Measurements from ENCODE around the gene PRSS22.
A peak's percentile ranks its signal among the peaks of the same experiment; 100 is the strongest.
"Not testable (repeated sequence)": the region's sequence is repeated elsewhere in the genome, so short reads cannot be mapped to it uniquely, and the experiment has no call there.

PRSS22 gene, protein sequence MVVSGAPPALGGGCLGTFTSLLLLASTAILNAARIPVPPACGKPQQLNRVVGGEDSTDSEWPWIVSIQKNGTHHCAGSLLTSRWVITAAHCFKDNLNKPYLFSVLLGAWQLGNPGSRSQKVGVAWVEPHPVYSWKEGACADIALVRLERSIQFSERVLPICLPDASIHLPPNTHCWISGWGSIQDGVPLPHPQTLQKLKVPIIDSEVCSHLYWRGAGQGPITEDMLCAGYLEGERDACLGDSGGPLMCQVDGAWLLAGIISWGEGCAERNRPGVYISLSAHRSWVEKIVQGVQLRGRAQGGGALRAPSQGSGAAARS

DNA sequence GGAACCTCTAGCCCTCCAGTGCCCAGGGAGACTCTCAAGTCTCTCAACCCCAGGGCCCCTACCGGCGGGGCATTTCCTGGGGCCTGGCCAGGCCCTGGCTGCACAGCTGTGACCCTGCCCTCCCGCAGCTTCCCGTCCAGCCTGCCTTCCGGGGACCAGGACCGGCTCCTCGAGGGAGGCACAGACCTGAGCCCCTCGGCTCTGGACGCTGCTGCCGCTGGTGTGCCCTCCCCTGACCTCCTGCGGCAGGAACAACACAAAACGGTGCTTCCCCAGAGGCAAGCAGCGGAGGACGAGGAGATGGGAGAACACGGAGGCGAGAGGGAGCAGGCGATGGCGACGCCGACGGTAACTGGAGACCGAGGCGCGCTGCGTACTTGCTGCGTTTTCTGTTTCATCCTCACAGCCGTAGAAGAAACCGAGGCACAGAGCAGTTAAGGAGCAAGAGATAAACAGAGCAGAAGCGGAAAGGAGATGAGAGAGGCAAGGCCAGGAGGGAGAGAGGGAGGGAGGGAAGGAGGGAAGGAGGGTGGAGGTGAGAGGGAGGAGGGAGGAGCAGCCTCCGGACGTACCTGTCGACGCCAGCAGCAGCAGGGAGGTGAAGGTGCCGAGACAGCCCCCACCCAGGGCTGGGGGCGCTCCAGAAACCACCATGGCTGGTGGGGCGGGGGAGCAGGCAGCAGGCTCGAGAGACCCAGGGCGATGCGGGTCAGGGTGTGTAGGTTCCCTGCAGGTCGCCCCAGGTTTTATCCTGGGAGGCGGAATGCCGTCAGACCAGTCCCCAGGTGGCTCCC, at the start of gene PRSS22:
Gene PRSS22, minus strand, starts transcription at position 720 of the 794 bp plus-strand sequence. Its CDS starts 66 bp downstream, at position 654.
- no peak for DNase-seq (ENCODE audit: low read depth, low spot score)

DNA sequence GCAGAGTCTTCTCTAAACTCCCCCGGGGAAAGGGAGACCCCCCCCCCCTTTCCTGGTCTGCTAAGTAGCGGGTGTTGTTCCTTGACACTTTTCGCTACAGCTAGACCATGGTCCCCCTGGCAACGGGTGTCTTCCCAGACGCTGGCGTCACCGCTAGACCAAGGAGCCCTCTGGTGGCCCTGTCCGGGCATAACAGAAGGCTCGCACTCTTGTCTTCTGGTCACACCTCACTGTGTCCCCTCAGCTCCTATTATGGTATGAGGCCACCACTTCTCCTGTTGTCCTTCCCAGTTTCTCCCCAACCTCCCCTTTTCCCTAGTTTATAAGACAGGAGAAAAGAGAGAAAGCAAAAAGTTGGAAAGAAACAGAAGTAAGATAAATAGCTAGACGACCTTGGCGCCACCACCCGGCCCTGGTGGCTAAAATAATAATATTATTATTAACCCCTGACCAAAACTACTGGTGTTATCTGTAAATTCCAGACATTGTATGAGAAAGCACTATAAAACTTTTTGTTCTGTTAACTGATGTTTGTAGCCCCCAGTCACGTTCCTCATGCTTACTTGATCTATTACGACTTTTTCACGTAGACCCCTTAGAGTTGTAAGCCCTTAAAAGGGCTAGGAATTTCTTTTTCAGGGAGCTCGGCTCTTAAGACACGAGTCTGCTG, 49.2 kb upstream of the PRSS22 start:
- DNase-seq (ENCODE audit: low read depth, low spot score), result not testable (repeated sequence)

GRCh38 chr16:2905988-2906387, 48.0 kb upstream of the PRSS22 start:
- no peak for DNase-seq (ENCODE audit: low read depth, low spot score)

DNA sequence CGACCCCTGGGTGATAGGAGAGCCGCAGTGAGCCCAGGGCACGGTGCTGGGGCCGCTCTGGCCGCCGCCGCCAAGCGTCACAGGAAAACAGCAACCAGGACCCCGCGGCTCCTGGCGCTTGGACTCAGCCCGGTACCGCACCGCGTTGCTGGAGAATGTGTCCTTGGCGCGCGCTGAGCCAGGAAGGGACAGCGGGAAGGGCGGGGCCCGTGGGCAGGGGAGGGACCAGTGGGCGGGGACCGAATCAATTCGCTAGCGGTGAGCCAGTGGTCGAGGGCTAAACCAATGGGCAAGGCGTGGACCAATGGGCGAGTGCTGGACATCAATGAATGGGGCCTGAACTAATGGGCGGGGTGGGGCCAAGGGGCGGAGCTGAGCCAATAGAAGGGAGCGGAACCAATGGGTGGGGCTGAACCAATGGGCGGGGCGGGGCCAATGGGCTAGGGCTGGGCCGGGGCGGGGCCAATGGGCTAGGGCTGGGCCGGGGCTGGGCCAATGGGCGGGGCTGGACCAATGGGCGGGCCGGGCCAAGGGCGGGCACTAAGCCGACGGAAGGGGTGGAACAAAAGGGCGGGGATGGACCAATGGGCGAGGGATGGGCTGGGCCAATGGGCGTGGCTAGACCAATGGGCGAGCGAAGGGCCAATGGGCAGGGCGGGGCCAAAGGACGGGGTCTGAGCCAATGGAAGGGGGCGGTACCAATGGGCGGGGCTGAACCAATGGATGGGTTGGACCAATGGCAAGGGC, 47.4 kb upstream of the PRSS22 start:
- DNase-seq (ENCODE audit: low read depth, low spot score), result peak; percentile 98

- DNase-seq (ENCODE audit: low read depth, low spot score), result no peak
Observed at GRCh38 chr16:2904922-2905240, 46.9 kb upstream of the PRSS22 start.

DNA sequence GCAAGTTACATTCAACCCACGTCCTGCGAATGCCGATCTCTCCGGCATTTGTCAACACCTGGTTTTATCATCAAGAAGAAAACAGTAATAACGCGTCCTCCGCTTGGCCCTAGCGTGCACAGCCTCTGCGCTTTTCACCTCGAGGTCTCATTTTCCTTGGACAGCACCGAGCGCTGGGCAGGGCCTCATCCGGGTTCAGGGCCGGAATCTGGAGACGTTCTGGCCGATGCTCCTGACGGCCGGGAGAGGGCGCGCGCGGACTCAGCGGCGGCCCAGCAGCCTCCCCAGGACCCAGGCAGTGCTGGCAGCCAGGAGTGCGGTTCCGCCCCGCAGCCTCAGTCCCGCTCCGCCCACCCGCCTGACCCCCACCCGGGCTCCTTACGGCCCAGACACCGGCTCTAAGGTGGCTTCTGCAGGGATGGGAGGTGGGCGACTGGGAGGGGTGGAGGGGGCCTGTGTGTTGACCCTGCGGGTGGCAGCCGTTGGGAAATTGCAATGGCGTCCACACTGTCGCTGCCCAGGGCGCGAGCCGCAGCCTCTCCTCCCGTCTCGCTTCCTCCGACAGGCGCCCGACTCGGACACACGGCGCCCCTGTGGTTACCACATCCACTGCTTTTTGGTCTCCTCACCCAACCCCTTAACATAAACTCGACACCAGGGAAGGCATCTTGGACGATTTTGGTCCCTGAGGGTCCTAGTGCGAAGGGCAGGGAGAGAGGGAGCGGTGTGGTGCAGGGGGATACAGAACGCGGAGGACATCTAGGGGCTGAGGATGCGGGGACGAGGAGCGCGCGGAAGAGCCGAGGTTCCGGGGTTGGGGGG, 46.3 kb upstream of the PRSS22 start:
- peak; percentile 52 for DNase-seq (ENCODE audit: low read depth, low spot score)

DNA sequence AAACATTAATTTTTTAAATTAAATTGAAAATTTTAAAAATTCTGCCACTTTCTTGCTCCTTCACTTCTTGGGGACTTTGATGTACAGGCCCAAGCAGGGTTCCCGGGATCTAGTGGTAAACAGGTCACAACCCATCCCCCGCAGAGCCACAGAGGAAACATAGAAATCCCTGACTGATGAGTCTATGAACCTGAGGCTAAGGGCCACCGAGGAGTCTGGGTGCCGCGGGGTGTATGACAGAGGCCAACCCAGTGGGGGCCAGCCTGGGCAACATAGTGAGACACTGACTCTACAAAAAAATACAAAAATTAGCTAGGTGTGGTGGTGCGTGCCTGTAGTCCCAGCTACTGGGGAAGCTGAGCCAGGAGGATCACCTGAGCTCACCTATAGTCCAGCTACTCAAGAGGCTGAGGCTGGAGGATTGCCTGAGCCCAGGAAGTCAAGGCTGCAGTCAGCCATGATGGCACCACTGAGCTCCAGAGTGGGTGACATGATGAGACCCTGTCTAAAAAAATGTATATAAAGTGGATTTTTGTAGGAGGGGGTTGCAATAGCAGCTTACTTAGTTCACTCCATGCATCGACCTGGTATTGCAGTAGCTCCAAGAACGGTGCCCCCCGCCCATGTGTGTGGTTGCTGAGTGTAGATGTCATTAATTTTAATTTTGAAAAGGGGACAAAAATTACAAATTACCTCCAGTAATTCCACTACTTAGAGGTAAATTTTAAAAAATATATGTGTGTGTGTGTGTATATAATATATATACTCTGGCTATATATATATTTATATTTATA, 44.6 kb upstream of the PRSS22 start:
- no peak for DNase-seq (ENCODE audit: low read depth, low spot score)

DNA sequence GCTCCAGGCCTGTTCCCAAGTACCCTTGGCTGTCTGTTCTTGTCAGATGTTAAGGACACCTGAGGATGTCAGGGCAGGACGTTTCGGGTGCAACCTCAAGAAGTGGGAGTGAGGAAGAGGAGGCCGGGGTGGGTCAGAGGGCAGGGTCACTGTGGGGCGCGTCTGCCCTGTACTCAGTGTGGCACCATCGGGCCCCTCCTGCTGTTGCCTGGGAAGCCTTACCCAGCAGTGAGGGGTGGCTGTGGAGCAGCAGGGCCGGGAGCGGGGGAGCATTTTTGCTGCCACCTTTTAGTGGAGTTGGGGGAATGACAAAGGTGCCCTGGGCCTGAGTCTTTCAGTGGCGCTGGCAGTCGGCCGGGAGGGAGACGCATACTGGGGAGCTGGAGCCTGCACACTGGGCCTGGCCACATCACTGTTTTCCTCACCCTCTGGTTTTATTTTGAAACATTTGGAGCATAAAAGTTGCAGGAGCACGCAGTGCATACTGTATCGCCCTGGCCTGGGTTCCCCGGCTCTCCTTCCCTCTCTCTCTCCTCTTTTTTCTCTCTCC, 42.6 kb upstream of the PRSS22 start:
- DNase-seq (ENCODE audit: low read depth, low spot score), result no peak

DNA sequence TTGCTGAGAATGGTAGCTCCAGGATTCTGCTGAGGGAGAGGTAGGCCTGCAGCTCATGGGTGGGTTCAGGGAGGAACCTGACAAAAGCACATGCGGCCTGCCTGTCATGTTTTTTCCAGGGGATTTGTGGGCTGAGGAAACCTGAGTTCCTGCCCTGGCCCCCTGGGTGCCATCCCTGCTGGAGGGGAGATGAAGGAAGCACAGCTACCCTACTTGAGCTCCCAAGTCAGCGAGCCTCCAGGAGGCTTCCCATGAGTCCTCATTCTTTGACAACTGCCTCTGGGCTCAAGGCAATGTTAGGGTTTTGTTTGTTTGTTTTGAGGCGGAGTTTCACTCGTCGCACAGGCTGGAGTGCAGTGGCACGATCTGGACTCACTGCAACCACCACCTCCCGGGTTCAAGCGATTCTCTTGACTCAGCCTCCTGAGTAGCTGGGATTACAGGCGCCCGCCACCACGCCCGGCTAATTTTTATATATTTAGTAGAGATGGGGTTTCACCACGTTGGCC, 41.6 kb upstream of the PRSS22 start:
- no peak for DNase-seq (ENCODE audit: low read depth, low spot score)

- DNase-seq (ENCODE audit: low read depth, low spot score), result no peak
Observed at GRCh38 chr16:2898831-2899563, 41.0 kb upstream of the PRSS22 start.

DNA sequence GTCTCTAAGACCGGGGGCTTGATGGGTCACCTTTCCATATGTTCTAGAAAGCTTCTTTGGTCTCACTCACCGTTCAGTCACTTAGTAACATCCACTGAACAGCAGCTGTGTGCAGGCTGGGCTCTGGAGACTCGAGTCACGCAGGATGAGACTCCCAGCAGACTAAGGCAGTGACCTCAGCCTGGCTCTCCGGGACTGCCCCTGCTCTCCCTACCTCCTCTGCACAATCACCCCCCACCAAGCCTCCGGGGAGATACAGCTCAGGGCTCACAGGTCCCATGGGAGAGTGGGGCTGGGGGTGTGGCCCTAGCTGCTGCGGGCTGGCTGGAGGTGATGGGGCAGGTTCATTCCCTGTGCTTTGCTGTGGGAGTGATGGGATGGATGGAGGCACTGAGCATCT, 39.1 kb upstream of the PRSS22 start:
- DNase-seq (ENCODE audit: low read depth, low spot score), result no peak

DNA sequence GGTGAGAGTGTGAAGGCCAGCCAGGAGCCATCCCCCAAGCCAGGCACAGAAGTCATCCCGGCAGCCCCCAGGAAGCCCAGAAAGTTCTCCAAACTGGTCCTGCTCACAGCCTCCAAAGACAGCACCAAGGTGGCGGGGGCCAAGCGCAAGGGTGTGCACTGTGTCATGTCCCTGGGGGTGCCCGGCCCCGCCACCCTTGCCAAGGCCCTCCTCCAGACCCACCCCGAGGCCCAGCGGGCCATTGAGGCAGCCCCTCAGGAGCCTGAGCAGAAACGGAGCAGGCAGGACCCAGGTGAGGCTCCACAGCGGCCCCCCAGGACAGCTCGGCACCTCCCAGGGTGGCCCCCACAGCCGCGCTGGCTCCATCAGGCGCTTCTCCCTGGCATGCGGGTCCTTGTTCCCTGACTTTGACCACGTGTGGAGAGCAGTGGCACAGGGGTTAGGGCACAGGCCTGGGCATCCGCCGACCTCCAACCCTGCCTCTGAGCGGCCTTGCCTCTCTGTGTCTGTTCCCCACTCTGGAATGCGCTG, 38.6 kb upstream of the PRSS22 start:
- no peak for DNase-seq (ENCODE audit: low read depth, low spot score)

- DNase-seq (ENCODE audit: low read depth, low spot score), result no peak
Observed at GRCh38 chr16:2895813-2896212, 37.8 kb upstream of the PRSS22 start.

GRCh38 chr16:2894231-2894630, 36.3 kb upstream of the PRSS22 start:
- no peak for DNase-seq (ENCODE audit: low read depth, low spot score)

DNA sequence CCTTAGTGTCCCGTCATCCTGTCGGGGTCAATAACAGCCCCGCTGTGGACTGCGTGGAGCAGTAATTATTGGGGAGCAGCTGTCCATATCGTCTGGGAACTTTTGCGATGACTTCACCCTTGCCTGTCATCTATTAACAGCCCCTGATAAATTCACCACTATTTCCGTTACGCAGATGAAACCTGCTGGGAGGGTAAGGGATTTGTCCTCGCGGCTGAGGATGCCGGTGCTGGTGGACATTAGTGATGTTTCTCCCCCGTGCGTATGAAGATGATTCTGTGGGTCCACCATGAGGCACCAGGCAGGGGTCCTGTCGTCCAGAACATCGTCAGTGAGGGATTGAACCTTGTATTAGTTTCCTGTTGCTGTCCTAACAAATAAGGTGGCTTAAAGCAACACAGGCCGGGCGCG, 26.1 kb upstream of the PRSS22 start:
- DNase-seq (ENCODE audit: low read depth, low spot score), result no peak

DNA sequence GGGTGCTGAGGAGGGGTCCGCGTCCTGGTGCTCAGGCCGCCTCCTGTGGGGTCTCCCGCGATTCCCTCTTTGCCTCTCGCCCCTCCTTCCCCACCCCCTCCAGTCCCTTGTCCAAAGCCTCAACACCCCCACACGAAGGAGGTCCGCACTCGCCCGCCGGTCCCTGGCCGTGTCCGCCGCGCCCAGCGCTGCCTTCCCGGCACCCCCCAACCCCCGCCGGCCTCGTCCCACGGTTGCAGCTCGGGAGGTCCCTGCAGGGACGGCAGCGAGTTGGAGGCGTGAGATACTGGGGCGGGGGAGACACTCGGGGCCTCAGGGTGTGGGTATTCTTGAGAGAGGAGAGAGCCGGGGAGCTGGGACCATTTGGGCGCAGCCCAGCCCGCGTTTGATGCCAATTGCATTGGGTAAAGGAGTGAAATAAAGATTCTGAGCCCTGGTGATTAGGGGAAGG, 25.5 kb upstream of the PRSS22 start:
- no peak for DNase-seq (ENCODE audit: low read depth, low spot score)

GRCh38 chr16:2882650-2883457, 24.9 kb upstream of the PRSS22 start, which contains the start of gene FLYWCH2:
FLYWCH2 (plus strand) TSS chr16:2883215; CDS start chr16:2896450, 13,235 bp downstream.
- peak; percentile 96 for DNase-seq (ENCODE audit: low read depth, low spot score)

Data from brain pericyte (primary cell).